Tibial nerve (tissue), 4 donors: ENCODE measurements around the gene ADAM33.

Experiments
- EP300 ChIP-seq, 2 donors: sonication (generic); formaldehyde crosslinking; IDR thresholded peaks; one replicate each; pipeline ENCODE4 v1.6.1; 2017; ENCODE audit warnings: antibody characterized with exemption in 2 of 2, mild to moderate bottlenecking in 1 of 2
- POLR2A ChIP-seq, 2 donors: fragments of 450-650 bp; IDR thresholded peaks; one replicate each; pipeline ENCODE4 v1.6.1; 2017; ENCODE audit warnings: antibody characterized with exemption in 2 of 2, mild to moderate bottlenecking in 2 of 2, moderate library complexity in 2 of 2
- TF ChIP-seq, protein P1 (sequence below), 5 experiments: fragments of 200-600 bp in 3 of 5; fragments of 450-650 bp in 2 of 5; sonication (generic) in 3 of 5; IDR thresholded peaks; one replicate each; pipeline ENCODE4 v1.5.1; 2016 to 2019; ENCODE audit warnings: antibody characterized with exemption in 5 of 5, mild to moderate bottlenecking in 3 of 5, moderate library complexity in 2 of 5

DNA sequence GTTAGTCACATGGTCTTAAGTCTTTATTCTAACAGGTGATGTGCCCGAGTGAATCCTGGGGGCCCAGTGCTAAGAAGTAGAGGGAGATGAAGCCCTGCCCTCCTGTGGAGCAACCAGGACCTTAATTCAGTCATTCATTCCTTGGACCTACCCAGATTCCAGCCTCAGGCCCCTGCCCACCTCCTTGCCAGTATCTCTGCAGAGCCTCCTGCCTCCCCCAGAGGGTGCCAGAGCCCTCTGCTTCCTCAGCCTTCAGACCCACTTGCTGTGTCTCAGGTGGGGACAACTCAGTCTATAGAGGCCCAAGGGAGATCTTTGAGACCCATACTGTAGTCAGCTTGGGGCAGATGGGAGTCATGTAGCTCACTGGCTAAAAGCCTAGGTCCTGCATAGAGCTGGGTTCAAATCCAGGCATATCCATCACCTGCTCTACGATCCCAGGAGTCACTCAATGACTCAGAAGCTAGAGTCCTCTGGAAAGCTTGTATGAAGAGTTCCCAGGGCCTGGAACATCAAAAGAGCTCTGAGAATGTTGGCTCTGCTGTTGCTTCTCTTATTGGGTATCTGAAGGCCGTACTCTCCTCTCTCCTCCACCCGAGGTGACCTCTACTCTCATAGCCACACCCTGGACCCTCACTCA lies 34.5 kb upstream of the ADAM33 start:
- TF ChIP-seq, protein P1, sequence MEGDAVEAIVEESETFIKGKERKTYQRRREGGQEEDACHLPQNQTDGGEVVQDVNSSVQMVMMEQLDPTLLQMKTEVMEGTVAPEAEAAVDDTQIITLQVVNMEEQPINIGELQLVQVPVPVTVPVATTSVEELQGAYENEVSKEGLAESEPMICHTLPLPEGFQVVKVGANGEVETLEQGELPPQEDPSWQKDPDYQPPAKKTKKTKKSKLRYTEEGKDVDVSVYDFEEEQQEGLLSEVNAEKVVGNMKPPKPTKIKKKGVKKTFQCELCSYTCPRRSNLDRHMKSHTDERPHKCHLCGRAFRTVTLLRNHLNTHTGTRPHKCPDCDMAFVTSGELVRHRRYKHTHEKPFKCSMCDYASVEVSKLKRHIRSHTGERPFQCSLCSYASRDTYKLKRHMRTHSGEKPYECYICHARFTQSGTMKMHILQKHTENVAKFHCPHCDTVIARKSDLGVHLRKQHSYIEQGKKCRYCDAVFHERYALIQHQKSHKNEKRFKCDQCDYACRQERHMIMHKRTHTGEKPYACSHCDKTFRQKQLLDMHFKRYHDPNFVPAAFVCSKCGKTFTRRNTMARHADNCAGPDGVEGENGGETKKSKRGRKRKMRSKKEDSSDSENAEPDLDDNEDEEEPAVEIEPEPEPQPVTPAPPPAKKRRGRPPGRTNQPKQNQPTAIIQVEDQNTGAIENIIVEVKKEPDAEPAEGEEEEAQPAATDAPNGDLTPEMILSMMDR (IDR thresholded peaks at IDR 0.05) = peak; percentile 36 to 63 (median 53)
- TF ChIP-seq POLR2A (IDR thresholded peaks at IDR 0.05) (no peak), EP300 (IDR thresholded peaks at IDR 0.05) (no peak)
